ENCODE data around the gene DMRT1.
A peak's percentile ranks its signal among the peaks of the same experiment; 100 is the strongest.

The DMRT1 gene

DNA sequence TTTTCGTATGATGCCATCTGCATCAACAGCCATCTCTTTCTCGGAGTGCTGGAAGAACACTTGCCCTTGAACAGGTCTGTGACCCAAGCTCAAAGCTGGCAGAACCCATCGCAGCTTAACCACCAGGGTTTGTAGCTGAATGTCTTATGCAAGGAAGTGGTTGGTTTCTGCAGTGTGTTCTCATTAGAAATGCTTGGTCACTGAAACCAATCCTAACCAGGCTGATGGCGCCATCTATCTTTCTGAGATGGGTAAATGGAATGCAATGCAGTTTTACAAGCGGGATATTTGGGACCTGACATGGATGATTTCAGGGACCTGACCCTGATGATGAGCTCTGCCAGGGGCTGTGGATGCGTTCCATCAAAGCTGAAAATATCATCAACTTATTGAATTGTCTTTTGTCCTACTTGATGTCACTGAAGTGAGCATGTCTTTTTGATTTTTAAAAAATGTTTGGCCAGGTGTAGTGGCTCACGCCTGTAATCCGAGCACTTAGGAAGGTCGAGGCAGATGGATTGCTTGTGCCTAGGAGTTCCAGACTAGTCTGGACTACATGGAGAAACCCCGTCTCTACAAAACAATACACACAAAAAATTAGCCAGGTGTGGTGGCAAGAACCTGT is 163.7 kb downstream of the DMRT1 start:
- DNase-seq, result peak in 1 of 2 donors; percentile 11

DNA sequence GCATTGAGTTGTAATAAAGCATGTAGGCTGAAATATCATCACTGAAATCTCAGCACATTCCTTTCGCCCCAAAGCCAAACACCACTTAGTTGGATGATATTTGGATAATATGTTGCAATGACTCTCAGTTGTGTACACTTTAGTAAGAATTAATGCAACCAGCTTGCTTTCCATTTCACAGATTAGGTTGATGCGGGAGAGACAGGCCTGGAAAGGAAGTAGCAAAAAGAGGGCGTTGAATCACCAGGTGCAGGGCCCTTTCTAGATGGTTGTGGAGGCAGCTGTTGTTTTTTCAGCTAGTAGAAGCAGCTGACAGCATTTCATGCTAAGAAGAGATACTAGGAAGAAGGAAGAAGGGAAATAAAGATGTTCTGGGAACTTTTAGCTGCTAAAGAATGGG is 165.8 kb downstream of the DMRT1 start:
- DNase-seq, result no peak

DNA sequence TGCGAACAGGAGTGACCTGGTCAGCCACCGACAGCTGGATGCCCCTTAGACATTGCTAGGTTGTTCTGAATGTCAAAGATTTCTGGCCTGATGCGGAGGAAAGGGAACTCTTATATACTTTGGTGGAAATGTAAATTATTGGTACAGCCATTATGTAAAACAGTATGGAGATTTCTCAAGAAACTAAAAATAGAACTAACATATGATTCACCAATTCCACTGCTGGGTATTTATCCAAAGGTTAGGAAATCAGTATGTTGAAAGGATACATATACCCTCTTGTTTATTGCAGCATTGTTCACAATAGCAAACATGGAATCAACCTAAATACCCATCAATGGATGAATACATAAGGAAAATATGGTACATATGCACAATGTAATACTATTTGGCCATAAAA is 166.7 kb downstream of the DMRT1 start:
- DNase-seq, result no peak

DNA sequence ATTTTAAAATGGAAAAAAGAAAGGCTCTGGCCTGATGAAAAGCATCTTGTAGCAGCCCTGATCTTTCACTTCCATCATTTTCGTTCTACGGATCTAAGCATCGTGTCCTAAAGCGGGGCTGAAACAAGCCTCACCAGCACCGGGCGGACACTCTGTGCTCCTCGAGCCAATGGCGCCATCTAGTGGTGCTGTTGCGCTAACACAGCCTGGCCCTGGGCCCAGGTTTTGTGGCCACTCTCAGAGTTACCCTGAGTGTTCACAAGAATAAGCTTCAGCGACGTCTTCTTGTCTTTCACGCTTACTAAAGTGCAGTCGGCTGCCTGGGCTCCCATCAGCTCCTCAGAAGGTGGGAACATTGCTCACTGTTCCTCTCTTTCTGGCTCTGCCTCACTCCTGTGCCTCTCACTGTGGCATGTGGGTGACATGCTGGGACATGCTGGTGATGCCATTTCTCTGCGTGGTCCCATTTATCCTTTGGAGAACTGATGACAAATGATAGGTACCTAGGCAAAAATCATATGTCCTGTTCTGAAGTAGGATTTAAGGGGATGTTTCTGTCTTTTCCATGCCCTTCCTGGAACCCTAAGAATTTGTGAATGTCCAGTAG is 167.7 kb downstream of the DMRT1 start:
- DNase-seq, result peak; percentile 5 to 67

DNA sequence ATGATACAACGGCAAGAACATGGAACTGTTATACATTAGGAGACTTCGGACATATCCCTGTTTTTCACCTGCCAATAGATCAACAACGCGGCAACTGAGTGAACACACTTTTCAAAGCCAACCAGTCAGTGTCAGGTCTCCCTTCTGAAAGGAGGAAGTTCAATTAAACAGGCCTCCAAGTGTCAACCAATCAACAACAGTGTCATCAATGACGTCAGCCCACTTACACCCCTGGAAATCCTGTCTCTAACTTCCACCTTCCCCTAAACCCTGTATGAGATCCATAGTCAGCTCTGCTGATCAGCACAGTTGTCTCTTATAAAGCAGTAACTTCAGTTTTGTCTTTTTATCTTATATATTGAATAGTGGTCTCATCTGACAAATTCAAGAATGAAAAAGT is 171.5 kb downstream of the DMRT1 start:
- no peak for DNase-seq

DNA sequence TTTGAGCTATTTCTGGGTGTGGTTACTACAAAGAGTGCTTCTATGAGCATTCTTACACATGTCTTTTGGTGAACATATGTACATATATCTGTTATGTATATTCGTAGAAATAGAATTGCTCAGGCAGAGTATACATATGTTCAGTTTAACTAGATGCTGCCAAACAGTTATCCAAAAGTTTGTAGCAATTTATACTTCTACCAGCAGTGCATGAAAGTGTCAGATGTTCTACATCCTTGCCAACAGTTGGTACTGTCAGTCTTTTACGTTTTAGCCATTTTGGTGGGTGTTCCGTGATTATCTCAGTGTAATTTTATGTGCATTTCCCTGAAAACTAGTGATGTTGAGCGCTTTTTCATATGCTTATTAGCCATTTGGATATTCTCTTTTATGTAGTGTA is 172.7 kb downstream of the DMRT1 start:
- DNase-seq, result no peak

DNA sequence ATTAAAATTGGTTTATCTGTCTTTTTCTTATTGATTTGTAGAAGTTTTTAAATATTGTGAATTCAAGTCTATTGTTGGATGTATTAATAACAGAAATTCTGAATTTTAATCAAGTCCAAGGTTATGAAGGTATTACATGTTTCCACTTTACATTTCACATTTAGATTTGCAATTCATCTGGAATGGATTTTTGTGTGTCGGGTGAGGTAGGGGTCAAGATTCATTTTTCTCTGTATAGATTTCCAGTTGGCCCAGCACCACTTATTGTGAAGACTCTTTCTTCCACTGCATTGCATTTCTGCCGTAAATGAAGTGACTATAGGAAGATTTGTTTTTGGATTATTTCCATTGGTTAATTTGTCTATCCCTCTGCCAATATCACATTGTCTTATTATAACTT is 173.1 kb downstream of the DMRT1 start:
- no peak for DNase-seq

DNA sequence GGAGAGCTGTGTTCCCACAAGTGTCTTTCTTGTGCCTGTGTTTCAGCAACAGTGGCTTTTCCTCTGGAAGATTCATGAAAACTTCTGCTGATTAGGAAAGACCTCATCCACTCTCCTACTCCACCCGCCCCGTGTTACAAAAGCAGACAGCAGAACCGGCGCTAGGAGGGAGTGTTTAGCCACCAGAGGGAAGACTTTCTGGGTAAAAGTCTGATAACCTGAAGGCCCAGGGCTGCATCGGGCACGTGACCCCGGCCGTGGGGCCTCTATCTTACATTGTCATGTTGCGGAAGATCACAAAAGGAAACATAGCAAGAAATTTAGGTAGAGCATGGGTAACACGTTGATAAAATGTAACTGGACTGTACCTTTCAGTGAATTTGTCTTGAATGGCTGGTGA is 176.6 kb downstream of the DMRT1 start:
- DNase-seq, result no peak
